NCI-H2029 (cell line): Measurements from ENCODE around the gene WDR27.
"Not testable (repeated sequence)": the region's sequence is repeated elsewhere in the genome, so short reads cannot be mapped to it uniquely, and the experiment has no call there.

ENCODE experiments used
- DNase-seq: peaks from one replicate; lab custom pipeline; 2025; lab: John Stamatoyannopoulos, UW

Gene WDR27

DNA sequence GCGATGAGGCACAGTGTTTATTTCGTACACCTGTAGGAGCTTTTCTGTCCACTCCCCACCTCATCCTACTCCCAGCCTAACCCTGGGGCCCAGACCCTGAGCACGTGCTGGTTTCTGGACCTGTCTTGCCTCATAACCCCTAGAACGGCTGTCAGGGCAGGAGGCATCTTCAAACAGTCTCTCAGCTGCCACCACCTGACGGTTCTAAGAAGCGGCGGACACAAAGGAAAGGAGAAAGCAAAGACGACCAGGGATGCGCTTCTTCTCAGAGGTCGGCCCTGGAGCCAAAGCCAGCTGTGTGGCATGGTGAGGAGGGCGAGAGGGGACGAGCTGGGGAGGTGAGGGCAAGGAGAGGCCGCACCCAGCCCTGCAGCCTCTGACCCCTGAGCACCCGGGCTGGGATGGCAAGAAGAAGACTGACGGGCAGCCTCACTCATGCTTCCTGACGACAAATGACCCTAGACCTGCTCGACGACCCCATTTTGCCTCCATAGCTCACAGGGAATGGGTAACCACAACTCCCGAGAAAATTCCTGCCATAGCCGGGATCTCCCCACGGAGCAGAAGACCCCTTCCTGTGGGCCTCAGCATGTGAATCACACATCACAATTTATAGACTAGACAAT, 62.1 kb downstream of the WDR27 start:
- no peak for DNase-seq

DNA sequence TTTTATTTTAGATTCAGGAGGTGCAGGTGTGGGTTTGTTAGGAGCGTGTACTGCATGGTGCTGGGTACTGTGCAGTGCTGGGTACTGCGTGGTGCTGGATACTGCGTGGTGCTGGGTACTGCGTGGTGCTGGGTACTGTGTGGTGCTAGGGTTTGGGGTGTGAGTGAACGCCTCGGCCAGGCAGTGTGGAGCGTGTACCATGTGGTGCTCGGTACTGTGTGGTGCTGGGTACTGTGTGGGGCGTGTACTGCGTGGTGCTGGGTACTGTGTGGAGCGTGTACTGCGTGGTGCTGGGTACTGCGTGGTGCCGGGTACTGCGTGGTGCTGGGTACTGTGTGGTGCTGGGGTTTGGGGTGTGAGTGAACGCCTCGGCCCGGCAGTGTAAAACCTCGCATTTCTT, 62.9 kb downstream of the WDR27 start:
- no peak for DNase-seq

- no peak for DNase-seq
These were observed 63.4 kb downstream of the WDR27 start for GRCh38 chr6:169638388-169638787.

GRCh38 chr6:169635345-169635744, 66.5 kb downstream of the WDR27 start:
- no peak for DNase-seq

- DNase-seq: no peak
These were observed 69.0 kb downstream of the WDR27 start for GRCh38 chr6:169632841-169633240.

DNA sequence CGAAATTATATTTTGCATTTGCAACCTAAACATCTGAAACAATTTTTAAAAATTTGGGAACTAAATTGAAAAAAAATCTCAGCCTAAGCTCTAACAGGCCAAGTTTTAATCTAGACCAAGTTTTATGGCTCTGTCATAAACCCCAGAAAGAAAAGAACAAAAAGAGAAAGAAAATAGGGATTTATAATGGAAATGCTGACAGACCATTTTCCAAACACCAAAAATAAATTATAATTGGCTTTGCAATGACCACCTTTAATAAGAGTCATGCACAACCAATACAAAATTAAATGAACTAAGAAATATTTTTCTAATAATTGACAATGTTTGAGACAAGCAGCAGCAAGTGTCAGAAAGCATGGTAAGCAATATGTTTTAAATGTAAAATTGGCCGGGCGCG, 72.6 kb downstream of the WDR27 start:
- DNase-seq: no peak

DNA sequence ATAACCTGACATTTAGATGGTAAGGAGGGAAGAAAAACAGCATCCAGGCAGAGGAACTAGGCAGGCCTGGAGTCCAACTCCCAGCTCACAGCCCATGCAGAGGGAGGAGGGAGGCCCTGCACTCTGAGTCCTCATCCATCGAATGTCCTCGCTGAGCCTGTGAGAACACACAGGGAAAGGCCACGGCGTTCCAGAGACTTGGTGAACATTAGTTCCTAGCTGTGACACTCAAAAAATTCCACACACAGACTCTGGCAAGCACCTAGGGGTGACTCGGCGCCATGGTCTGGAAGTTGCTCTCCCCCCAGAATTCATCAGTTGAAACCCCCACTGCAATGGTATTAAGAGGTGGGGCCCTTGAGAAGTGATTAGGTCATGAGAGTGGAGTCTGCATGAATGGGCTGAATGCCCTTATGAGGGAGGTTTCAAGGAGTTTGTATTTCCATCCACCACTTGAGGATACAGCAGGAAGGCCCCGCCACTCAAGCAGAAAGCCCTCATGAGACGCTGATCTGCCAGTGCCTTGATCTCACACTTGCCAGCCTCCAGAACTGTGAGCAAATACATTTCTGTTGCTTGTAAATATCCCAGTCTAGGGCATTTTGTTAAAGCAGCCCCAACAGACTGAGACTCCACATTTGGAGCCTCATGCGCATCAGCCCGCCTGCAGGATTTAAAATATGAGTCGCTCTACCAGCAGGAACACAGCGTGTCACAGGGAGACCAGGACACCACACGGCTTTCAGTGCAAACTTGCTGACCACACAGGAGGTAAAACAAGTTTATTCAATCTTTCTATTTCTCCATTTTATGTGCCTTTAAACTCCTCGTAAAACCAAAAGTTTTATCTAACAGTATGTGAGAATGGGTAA, 73.9 kb downstream of the WDR27 start:
- no peak for DNase-seq

GRCh38 chr6:169626649-169627048, 75.2 kb downstream of the WDR27 start:
- no peak for DNase-seq

DNA sequence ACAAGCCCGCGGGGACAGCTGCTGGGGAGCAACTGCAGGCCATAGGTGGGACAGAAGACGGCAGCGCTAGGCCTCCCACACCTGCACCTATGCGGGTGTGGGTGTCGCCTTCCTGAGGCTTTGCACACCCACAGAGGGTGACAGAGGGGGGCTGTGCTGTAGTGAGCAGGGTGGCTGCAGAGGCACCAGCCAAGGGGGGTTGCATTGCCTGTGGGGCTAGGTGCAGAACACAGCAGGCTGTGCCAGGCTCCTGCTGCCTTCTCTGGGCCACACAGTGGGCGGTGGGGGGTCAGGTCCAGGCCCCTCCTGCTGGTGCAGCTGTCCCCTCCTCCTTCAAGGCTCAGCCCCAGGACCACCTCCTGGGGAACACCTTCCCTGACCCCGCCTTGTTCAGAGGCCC, 75.7 kb downstream of the WDR27 start:
- no peak for DNase-seq

GRCh38 chr6:169625376-169625775, 76.5 kb downstream of the WDR27 start:
- DNase-seq: no peak

DNA sequence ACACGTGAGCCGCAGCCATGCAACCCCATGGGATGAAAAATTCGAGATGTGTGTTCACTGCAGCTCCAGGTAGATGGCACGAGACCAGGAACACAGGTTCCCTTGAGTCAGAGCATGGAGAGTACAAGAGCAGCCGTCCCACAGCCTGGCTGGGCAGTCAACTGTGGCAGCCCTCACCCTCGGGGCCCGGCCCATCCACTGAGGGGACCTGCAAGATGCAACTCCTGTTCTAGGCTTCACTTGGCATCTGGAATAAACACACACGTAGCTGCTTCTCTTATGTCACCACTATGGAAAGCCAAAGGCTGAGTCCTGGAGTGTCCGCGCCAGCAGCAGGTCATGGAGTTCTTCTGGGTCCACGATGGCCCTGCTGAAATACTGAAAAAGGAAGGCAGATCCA, 77.0 kb downstream of the WDR27 start:
- no peak for DNase-seq

DNA sequence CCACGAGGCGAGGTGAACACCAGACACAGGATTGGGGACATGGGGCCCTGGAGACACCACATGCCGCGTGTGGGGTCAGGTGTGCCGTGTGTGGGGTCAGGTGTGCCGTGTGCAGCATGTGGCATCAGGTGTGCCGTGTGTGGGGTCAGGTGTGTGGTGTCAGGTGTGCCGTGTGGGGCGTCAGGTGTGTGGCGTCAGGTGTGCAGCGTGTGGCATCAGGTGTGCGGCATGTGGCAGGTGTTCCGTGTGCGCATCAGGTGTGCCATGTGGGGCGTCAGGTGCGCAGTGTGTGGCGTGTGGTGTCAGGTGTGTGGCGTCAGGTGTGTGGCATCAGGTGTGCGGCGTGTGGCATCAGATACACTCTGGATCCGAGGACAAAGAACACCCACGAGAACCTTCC, 77.9 kb downstream of the WDR27 start:
- no peak for DNase-seq

DNA sequence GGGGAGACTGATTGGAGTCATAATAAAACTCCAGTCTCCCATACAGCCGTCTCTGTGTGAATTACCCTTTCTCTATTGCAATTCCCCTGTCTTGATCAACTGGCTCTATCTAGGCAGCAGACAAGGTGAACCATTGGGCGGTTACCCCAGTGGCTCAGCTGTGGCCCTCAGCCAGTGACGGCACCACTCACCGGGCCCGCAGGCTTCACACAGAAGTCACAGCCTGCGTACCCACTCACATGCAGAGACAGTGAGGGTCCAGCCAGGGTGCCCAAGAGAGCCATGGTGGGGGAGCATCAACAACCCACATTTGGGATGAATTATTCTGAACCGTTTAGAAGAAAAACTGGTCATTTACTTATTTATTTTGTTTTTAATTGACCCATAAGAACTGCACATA, 78.5 kb downstream of the WDR27 start:
- DNase-seq: no peak

DNA sequence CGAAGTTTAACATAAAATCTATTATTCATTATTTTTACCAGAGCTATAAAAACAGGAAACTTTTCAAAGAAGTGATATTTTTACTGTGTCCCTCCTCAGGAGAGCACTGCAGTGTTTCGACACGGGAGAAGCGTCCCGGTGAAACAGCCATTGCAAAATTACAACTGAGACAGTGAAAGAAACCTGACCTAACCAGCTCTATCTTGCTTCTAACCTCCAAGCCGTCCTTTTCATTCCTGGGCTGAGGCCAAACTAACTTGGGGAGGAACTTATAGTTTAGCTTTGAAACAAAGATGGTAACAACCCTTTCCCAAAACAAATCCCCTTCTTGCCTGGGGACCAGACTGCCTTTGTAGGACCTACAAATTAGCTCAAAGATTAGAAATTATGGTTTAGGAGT, 79.2 kb downstream of the WDR27 start:
- no peak for DNase-seq

DNA sequence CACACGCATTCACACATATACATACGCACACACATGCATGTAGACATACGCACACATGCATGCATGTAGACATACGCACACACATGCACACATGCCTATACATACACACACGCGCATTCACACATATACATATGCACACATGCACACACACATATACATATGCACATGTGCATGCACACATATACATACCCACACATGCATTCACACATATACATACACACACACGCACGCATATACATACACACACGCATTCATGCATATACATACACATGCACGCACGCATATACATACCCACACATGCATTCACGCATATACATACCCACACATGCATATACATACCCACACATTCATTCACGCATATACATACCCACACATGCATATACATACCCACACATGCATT, 80.5 kb downstream of the WDR27 start:
- DNase-seq: no peak

- DNase-seq: no peak
These were observed 81.4 kb downstream of the WDR27 start for GRCh38 chr6:169620171-169621130.

GRCh38 chr6:169619650-169620049, 82.2 kb downstream of the WDR27 start:
- no peak for DNase-seq

DNA sequence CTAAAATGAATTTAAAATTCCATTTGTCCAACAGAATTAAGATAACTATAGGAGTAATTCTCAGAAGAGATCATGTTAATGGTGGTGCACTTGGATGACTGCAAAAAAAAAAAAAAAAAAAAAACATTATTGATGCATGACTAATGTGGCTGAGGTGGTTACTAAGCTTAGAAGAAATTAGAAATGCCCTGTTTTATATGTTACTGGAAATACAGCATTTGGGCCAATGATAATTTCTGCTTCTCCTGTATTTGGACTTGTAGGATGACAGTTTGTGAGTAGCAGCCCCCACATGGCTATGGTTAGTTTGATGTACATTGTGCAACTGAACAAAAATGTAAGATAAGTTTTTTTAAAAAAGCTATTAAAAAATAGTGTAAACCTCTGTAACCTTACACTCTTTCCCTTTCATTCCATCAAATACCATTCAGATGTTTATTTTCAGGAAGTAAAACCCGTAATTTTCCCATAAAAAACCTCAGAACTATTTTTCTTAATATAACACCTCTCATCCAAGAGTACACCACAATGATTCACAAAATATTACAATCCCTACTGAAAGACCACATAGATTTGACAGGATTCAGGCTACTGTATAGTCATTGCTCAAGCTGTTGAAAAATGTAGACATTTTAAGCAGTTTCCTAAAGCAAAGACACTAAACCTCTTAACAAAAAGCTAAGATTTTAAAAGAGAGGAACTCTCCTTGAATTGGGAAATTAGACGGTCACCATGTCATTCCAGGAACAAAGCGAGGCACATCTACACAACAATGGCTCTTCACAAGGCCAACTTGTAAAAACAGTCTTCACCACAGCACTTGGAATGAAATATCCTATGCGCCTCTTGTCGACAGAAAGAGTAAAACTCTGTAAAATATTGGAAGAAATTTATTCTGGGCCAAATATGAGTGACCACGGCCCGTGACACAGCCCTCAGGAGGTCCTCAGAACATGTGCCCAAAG, 83.0 kb downstream of the WDR27 start:
- no peak for DNase-seq

DNA sequence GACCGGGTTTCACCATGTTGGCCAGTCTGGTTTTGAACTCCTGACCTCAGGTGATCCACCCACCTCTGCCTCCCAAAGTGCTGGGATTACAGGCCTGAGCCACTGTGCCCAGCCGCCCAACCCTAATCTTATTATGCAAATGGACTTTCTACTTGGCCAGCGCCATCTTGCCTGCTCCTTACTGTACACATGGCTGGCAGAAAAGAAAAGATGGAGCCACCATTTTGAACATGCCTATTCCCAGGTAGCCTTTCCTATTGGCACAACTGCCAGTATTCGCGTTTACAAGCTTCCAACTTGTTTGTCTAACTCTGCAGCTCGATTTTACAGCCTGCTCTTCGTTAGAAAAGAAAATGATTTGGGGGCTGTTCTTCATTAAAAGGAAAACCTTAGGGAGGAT, 84.3 kb downstream of the WDR27 start:
- no peak for DNase-seq

DNA sequence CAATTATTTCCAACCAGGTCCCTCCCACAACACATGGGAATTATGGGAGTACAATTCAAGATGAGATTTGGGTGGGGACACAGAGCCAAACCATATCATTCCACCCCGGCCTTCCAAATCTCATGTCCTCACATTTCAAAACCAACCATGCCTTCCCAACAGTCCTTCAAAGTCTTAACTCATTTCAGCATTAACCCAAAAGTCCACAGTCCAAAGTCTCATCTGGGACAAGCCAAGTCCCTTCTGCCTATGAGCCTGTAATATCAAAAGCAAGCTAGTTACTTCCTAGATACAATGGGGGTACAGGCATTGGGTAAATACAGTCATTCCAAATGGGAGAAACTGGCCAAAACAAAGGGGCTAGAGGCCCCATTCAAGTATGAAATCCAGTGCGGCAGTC, 93.2 kb downstream of the WDR27 start:
- not testable (repeated sequence) for DNase-seq

DNA sequence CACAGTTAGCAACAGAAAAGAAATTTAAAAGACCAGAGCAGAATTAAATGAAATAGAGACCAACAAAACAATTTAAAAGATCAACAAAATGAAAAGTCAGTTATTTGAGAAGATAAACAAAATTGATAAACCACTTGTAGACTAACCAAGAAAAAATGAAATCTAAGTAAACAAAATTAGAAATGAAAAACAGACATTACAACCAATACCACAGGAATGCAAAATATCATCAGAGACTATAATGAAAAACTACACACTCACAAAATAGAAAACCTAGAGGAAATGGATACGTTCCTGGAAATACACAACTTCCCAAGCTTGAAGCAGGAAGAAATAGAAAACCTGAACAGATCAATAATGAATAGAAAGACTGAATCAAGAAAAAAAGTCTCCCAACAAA, 97.8 kb downstream of the WDR27 start:
- DNase-seq: no peak
